ENCODE measurements around the gene WNT5B.
"Not testable (repeated sequence)": the region's sequence is repeated elsewhere in the genome, so short reads cannot be mapped to it uniquely, and the experiment has no call there.

The WNT5B gene

GRCh38 chr12:1598757-1599156 is 30.3 kb upstream of the WNT5B start:
- H3K9me3 ChIP-seq (ENCODE audit: control insufficient read depth, low read length), result no peaks in the 10 kb centered on the region
- no peak overlapping the region for H3K27ac ChIP-seq (ENCODE audit: insufficient read depth, low read depth, low read length, poor library complexity, severe bottlenecking)
- H3K36me3 ChIP-seq (ENCODE audit: control insufficient read depth, insufficient read depth, low read length), result no peaks in the 10 kb centered on the region
- WGBS, 2 experiments, result 94 to 100% methylated on average over 2 to 3 of the region's 3 CpGs
- H3K27me3 ChIP-seq (ENCODE audit: control insufficient read depth, insufficient read depth, low read length, poor library complexity, severe bottlenecking), result peaks cover 8% of the 10 kb centered on the region
- peaks cover 8% of the 10 kb centered on the region for H3K4me1 ChIP-seq (ENCODE audit: control insufficient read depth, insufficient read depth, low read length)
- H3K4me3 ChIP-seq (ENCODE audit: insufficient read depth, low read depth, low read length), result no peak overlapping the region

DNA sequence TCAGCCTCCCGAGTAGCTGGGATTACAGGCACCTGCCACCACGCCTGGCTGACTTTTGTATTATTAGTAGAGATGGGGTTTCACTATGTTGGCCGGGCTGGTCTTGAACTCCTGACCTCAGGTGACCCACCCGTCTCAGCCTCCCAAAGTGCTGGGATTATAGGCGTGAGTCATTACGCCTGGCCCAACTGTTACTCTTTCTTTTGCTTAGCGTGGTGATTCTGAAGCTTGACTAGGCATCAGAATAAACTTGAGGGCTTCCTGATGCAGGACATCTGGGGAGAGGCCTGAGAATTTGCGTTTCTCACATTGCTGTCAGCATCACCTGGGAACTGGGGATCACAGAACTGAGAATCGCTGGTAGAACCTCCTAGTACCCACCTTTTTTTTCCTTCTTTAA is 26.3 kb upstream of the WNT5B start:
- H3K9me3 ChIP-seq (ENCODE audit: control insufficient read depth, low read length); H3K27ac ChIP-seq (ENCODE audit: insufficient read depth, low read depth, low read length, poor library complexity, severe bottlenecking); H3K36me3 ChIP-seq (ENCODE audit: control insufficient read depth, insufficient read depth, low read length); H3K4me3 ChIP-seq (ENCODE audit: insufficient read depth, low read depth, low read length); H3K4me1 ChIP-seq (ENCODE audit: control insufficient read depth, insufficient read depth, low read length): not testable (repeated sequence)
- H3K27me3 ChIP-seq (ENCODE audit: control insufficient read depth, insufficient read depth, low read length, poor library complexity, severe bottlenecking), result peaks cover 23% of the 10 kb centered on the region
- 85 to 93% methylated on average over 9 of the region's 9 CpGs for WGBS, 2 experiments

GRCh38 chr12:1603269-1603993 is 25.6 kb upstream of the WNT5B start:
- peaks cover 23% of the 10 kb centered on the region for H3K27me3 ChIP-seq (ENCODE audit: control insufficient read depth, insufficient read depth, low read length, poor library complexity, severe bottlenecking)
- no peak overlapping the region for H3K27ac ChIP-seq (ENCODE audit: insufficient read depth, low read depth, low read length, poor library complexity, severe bottlenecking)
- H3K9me3 ChIP-seq (ENCODE audit: control insufficient read depth, low read length), result no peaks in the 10 kb centered on the region
- peaks cover 8% of the 10 kb centered on the region for H3K4me1 ChIP-seq (ENCODE audit: control insufficient read depth, insufficient read depth, low read length)
- no peaks in the 10 kb centered on the region for H3K36me3 ChIP-seq (ENCODE audit: control insufficient read depth, insufficient read depth, low read length)
- no peak overlapping the region for H3K4me3 ChIP-seq (ENCODE audit: insufficient read depth, low read depth, low read length)
- 91 to 92% methylated on average over 7 of the region's 7 CpGs for WGBS, 2 experiments

GRCh38 chr12:1604464-1604863 is 24.6 kb upstream of the WNT5B start:
- Histone ChIP-seq H3K9me3 (ENCODE audit: control insufficient read depth, low read length) (no peaks in the 10 kb centered on the region), H3K27ac (ENCODE audit: insufficient read depth, low read depth, low read length, poor library complexity, severe bottlenecking) (no peak overlapping the region), H3K4me3 (ENCODE audit: insufficient read depth, low read depth, low read length) (no peak overlapping the region), H3K4me1 (ENCODE audit: control insufficient read depth, insufficient read depth, low read length) (peaks cover 8% of the 10 kb centered on the region), H3K27me3 (ENCODE audit: control insufficient read depth, insufficient read depth, low read length, poor library complexity, severe bottlenecking) (peaks cover 23% of the 10 kb centered on the region), H3K36me3 (ENCODE audit: control insufficient read depth, insufficient read depth, low read length) (no peaks in the 10 kb centered on the region)
- WGBS, 2 experiments, result 84 to 87% methylated on average over 3 of the region's 3 CpGs

DNA sequence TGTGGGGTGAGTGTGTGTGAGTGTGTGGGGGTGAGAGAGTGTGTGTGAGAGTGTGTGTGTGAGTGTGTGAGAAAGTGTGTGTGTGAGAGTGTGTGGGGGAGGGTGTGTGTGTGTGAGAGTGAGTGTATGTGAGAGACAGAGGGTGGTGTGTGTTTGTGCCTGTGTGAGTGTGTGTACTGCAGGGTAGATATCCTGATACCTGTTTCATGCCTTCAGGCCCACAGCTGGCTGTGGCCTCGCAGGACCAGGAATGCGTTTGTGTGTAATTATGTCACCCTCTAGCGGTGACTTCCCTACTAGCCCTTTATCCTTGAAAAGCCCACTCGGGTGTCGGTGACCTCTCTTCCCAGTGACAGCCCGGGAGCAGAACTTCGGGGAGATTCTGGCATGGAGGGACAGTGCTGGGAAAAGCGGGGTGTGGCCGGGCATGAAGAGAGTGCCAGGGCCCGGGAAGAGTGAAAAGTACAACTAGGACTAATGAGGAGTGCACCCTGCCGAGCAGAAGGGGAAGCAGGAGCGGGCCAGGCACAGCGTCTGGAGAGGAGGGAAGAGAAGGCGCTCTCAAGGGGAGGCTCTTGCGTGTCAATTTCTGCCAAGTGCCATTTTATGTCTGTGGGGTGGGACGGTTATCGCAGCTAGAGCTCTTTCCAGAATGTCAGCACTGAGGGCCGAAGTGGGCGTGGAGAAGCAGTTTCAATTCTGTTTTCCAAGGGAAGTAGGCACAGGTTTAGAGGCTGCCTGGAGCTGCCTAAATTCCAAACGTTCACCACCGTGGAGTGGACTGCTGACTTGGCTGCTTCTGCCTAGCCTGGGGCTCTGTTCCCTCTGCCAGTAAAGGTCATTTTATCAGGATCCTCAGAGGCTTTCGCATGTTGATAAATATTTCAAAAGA is 23.7 kb upstream of the WNT5B start:
- peaks cover 8% of the 10 kb centered on the region for H3K4me1 ChIP-seq (ENCODE audit: control insufficient read depth, insufficient read depth, low read length)
- peak overlapping the region; percentile 26 for H3K27ac ChIP-seq (ENCODE audit: insufficient read depth, low read depth, low read length, poor library complexity, severe bottlenecking)
- peak overlapping the region; percentile 21 for H3K4me3 ChIP-seq (ENCODE audit: insufficient read depth, low read depth, low read length)
- WGBS, 2 experiments, result 3% methylated on average over 22 of the region's 22 CpGs
- no peaks in the 10 kb centered on the region for H3K36me3 ChIP-seq (ENCODE audit: control insufficient read depth, insufficient read depth, low read length)
- H3K27me3 ChIP-seq (ENCODE audit: control insufficient read depth, insufficient read depth, low read length, poor library complexity, severe bottlenecking), result peaks cover 23% of the 10 kb centered on the region
- H3K9me3 ChIP-seq (ENCODE audit: control insufficient read depth, low read length), result no peaks in the 10 kb centered on the region

DNA sequence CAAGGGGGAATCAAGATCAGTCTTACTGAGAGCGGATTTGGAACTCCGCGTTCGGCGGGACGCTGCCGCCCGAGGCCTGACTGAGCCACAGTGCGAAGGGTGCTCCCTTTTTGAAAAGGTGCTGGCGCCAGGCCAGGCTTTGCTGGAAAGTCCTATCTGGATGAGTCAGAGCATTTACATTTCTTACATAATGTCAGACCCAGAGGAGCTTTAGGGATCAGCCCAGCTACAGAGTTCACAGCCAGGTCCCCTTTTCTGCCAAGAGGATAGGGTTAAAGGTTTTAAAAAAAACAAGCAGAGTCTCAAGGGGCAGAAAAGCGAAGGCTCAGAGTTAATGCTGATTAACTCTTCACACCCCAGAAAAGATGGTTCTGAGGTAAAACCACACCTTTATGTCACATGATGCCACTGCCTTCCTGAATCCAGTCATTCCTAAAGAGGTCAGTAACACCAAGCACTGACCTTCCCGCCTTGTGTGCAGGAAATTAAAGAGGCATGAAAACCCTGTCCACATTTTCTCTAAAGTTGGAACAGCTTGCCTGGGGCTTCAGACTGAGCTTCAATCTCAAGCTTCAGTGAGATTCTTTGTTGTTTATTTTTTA is 22.9 kb upstream of the WNT5B start:
- H3K4me1 ChIP-seq (ENCODE audit: control insufficient read depth, insufficient read depth, low read length), result peaks cover 8% of the 10 kb centered on the region
- H3K4me3 ChIP-seq (ENCODE audit: insufficient read depth, low read depth, low read length), result peak overlapping the region; percentile 21
- H3K27me3 ChIP-seq (ENCODE audit: control insufficient read depth, insufficient read depth, low read length, poor library complexity, severe bottlenecking), result peaks cover 23% of the 10 kb centered on the region
- no peak overlapping the region for H3K27ac ChIP-seq (ENCODE audit: insufficient read depth, low read depth, low read length, poor library complexity, severe bottlenecking)
- no peaks in the 10 kb centered on the region for H3K36me3 ChIP-seq (ENCODE audit: control insufficient read depth, insufficient read depth, low read length)
- 13 to 14% methylated on average over 12 of the region's 12 CpGs for WGBS, 2 experiments
- no peaks in the 10 kb centered on the region for H3K9me3 ChIP-seq (ENCODE audit: control insufficient read depth, low read length)

GRCh38 chr12:1607940-1608712 is 20.9 kb upstream of the WNT5B start:
- peaks cover 20% of the 10 kb centered on the region for H3K4me1 ChIP-seq (ENCODE audit: control insufficient read depth, insufficient read depth, low read length)
- no peak overlapping the region for H3K4me3 ChIP-seq (ENCODE audit: insufficient read depth, low read depth, low read length)
- no peak overlapping the region for H3K27ac ChIP-seq (ENCODE audit: insufficient read depth, low read depth, low read length, poor library complexity, severe bottlenecking)
- no peaks in the 10 kb centered on the region for H3K9me3 ChIP-seq (ENCODE audit: control insufficient read depth, low read length)
- H3K36me3 ChIP-seq (ENCODE audit: control insufficient read depth, insufficient read depth, low read length), result no peaks in the 10 kb centered on the region
- WGBS, 2 experiments, result 95 to 96% methylated on average over 3 of the region's 3 CpGs
- H3K27me3 ChIP-seq (ENCODE audit: control insufficient read depth, insufficient read depth, low read length, poor library complexity, severe bottlenecking), result peaks cover 23% of the 10 kb centered on the region

GRCh38 chr12:1608713-1609119 is 20.3 kb upstream of the WNT5B start:
- no peaks in the 10 kb centered on the region for H3K36me3 ChIP-seq (ENCODE audit: control insufficient read depth, insufficient read depth, low read length)
- H3K9me3 ChIP-seq (ENCODE audit: control insufficient read depth, low read length), result no peaks in the 10 kb centered on the region
- peaks cover 20% of the 10 kb centered on the region for H3K4me1 ChIP-seq (ENCODE audit: control insufficient read depth, insufficient read depth, low read length)
- peaks cover 23% of the 10 kb centered on the region for H3K27me3 ChIP-seq (ENCODE audit: control insufficient read depth, insufficient read depth, low read length, poor library complexity, severe bottlenecking)
- no peak overlapping the region for H3K27ac ChIP-seq (ENCODE audit: insufficient read depth, low read depth, low read length, poor library complexity, severe bottlenecking)
- no peak overlapping the region for H3K4me3 ChIP-seq (ENCODE audit: insufficient read depth, low read depth, low read length)
- 83 to 88% methylated on average over 5 of the region's 5 CpGs for WGBS, 2 experiments

DNA sequence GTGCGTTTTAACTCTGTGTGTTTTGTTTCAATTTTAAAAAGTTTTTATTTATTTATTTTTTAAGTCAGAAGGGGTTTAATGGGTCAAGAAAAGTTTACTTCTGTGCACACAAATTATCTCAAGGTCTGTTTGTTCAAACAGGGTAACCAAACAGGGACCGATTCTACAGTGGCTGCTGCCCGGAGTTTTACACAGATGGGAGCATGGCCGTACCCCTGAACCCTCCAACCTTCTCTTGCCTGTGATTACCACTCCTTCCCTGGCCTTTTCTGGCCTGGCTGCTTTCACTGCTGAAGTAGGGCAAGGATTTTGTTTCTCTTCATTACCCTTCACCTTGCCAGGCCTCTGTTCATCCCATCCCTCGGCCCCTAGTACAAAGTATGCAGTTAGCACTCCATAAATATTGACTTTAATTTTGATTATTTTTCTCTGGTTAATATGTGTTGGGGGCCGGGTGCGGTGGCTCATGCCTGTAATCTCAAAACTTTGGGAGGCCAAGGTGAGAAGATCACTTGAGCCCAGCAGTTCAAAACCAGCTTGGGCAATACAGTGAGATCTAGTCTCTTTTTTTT is 18.9 kb upstream of the WNT5B start:
- H3K27me3 ChIP-seq (ENCODE audit: control insufficient read depth, insufficient read depth, low read length, poor library complexity, severe bottlenecking), result peaks cover 22% of the 10 kb centered on the region

More for the DNA sequence above, 18.9 kb upstream of the WNT5B start:
- Histone ChIP-seq H3K4me1 (ENCODE audit: control insufficient read depth, insufficient read depth, low read length) (peaks cover 26% of the 10 kb centered on the region), H3K4me3 (ENCODE audit: insufficient read depth, low read depth, low read length) (no peak overlapping the region), H3K27ac (ENCODE audit: insufficient read depth, low read depth, low read length, poor library complexity, severe bottlenecking) (no peak overlapping the region), H3K36me3 (ENCODE audit: control insufficient read depth, insufficient read depth, low read length) (no peaks in the 10 kb centered on the region), H3K9me3 (ENCODE audit: control insufficient read depth, low read length) (no peaks in the 10 kb centered on the region)
- WGBS, 2 experiments, result 95 to 96% methylated on average over 6 to 7 of the region's 7 CpGs
